DMS 273 (cell line): ENCODE measurements around the gene RAB19.
"Not testable (repeated sequence)": the region's sequence is repeated elsewhere in the genome, so short reads cannot be mapped to it uniquely, and the experiment has no call there.

ENCODE experiments used
- DNase-seq: peaks from one replicate; lab custom pipeline; 2025; ENCODE audit not compliant: unreplicated experiment; lab: John Stamatoyannopoulos, UW

The RAB19 gene

GRCh38 chr7:140400381-140400780 lies 3.5 kb upstream of the RAB19 start:
- no peak for DNase-seq

DNA sequence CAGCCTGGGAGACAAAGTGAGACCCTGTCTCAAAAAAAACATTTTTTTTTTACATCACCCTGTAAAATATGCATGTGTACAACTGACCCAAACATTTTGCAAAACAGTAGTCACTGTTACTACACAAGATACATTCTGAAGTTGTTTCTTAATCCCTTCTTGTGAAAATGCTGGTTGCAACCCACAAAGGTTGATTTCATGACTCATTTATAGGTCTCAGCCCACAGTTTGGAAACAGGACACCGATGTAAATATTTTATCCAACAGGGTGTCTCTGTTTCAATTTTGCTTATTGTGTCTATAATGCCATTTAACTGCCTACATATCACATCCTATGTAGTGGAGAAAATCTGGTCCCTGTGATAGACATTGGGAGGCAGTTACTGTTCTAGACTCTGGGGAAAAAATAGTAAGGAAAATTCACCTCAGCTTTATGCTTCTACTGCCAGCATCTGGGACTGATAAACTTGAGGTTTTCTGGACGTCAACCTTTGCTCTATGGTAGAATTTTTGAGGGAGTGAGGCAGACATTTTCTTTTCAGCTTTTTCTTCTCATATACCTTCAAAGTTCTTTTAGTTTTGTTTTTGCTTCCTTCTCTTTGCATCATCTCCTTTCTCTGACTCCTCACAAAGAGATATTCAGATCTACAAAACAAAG lies 1.6 kb upstream of the RAB19 start:
- DNase-seq: no peak

- DNase-seq: peak; percentile 51
These were observed 757 bp downstream of the RAB19 start for GRCh38 chr7:140404565-140405065.

- no peak for DNase-seq
These were observed 11.5 kb downstream of the RAB19 start for GRCh38 chr7:140415361-140415760.

- DNase-seq: not testable (repeated sequence)
These were observed 12.0 kb downstream of the RAB19 start for GRCh38 chr7:140415816-140416215.

DNA sequence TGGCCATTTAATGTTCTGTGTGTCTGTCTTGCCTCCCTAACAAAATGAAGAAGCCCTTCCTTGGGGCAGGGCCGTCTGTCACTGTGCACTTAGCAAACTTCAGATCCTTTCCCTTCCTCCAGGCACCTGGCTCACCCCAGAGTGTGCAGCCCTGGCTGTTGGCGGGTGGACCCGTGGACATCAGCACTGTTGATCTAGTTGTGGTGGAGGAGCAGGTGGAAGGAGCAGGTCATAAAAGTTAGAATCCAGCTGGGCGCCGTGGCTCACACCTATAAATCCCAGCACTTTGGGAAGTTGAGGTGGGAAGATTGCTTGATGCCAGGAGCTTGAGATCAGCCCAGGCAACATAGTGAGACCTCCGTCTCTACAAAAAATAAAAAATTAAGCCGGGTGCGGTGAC lies 12.7 kb downstream of the RAB19 start:
- peak; percentile 31 for DNase-seq

DNA sequence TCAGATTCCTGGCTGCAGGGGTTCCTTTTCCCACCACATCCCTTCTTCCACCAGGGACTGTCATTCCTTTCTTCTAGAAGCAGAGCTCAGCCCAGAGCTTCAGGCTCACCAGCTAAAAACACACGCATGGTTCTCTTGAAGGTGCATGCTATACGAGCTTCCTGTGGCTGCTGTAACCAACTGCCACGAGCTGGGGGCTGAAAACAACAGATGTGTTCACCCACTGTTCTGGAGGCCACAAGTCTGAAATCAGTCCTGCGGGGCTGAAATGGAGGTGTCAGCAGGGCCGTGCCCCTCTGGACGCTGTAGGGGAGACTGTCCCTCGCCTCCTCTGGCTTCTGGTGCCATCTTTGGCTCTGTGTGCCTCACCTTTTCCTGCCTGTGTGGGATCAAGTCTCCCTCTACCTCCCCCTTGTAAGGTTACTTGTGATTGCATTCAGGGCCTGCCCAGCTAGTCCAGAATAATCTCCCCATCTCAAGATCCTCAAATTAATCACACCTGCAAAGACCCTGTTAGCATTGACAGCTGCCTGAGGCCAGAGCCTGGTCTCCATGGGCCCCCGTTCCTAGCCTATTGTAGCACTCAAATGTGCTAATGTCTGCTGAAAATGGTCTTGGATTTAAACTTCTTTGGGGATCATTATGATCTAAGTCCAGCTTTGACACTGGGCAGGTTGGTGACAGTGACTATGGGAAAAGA lies 13.7 kb downstream of the RAB19 start:
- DNase-seq: peak; percentile 60

DNA sequence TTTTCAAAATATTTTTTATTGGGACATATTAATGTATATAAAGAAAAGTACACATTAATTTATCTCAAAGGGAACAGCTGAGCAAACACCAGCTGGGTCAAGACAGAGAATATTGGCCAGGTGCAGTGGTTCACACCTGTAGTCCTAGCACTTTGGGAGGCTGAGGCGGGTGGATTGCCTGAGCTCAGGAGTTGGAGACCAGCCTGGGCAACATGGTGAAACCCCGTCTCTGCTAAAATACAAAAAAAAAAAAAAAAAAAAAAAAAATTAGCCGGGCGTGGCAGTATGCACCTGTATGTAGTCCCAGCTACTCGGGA lies 14.3 kb downstream of the RAB19 start:
- not testable (repeated sequence) for DNase-seq

- no peak for DNase-seq
These were observed 14.8 kb downstream of the RAB19 start for GRCh38 chr7:140418653-140419052.

DNA sequence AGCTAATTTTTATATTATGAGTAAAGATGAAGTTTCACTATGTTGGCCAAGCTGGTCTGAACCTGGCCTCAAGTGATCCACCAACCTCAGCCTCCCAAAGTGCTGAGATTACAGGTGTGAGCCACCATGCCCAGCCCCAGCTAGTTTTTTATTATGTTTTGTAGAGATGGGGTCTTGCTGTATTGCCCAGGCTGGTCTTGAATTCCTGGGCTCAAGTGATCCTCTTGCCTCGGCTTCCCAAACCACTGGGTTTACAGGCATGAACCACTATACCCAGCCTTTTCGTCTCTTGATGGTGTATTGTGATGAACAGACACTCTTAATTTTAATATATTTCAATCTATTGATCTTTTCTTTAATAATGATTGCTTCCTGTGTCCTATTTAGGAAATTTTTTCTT lies 17.7 kb downstream of the RAB19 start:
- no peak for DNase-seq

GRCh38 chr7:140423501-140423900 lies 19.6 kb downstream of the RAB19 start:
- no peak for DNase-seq

DNA sequence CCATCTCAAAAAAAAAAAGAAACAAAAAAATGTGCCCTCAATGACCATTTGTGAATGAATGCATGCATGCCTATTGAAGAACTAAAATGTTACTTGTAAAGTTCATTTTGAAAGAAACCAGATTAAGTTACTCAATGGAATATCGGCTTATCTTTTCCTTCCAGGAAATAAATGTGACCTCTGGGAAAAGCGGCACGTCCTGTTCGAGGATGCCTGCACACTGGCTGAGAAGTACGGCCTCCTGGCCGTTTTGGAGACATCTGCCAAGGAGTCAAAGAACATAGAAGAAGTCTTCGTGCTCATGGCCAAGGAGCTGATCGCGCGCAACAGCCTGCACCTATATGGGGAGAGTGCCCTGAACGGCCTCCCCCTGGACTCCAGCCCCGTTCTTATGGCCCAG lies 21.9 kb downstream of the RAB19 start:
- no peak for DNase-seq

- no peak for DNase-seq
These were observed 22.3 kb downstream of the RAB19 start for GRCh38 chr7:140426130-140426529.

GRCh38 chr7:140433396-140433795 lies 29.5 kb downstream of the RAB19 start:
- no peak for DNase-seq

- DNase-seq: no peak
These were observed 31.5 kb downstream of the RAB19 start for GRCh38 chr7:140435252-140435895.

DNA sequence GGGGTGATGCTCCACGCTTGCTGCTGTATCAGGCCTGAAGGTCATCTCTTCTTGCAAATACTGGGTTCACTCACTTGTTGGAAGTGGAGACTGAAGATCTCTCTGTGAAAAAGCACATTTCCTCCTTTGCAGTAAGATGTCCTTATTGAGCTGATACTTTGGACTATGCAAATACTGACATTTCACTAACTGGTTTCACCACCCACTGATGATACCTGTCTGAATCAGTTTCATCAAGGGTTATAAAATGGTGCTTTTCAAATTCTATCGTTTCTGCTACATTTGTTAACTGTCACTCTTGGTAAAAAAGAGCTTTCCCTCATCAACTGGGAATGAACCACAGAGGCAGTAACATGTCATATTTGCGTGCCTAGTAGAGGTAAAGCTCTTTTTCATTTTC lies 35.5 kb downstream of the RAB19 start:
- no peak for DNase-seq

DNA sequence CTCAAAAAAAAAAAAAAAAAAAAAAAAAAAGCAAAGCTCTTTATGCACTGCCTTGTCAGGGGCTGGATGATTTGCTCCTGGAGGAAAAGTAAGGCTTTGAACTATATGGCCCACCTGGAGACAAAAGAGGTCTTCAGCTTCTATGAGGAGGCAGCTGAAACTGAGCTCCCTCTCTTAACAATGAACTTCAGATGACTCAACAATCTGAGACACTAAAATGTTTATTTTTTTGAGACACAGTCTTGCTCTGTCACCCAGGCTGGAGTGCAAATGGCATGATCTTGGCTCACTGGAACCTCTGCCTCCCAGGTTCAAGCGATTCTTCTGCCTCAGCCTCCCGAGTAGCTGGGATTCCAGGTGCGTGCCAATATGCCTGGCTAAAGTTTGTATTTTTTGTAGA lies 36.7 kb downstream of the RAB19 start:
- no peak for DNase-seq

DNA sequence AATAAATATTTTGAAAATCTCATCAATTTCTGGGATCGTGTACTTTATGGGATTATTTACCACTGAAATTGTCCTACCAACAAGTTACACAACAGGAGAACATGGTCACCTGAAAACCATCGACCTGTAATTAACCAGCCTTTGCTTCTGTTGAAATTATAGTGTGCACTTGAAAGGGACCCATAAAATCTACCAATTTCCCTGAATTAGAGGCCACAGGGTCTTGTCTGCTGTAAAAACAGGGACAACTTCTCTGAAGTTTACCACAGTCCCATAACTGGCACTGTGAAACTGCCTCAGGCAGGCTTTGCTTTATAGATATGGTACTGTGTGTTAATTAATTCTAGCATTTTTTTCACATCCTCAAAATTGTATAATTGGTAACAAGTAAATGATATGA lies 37.7 kb downstream of the RAB19 start:
- no peak for DNase-seq

DNA sequence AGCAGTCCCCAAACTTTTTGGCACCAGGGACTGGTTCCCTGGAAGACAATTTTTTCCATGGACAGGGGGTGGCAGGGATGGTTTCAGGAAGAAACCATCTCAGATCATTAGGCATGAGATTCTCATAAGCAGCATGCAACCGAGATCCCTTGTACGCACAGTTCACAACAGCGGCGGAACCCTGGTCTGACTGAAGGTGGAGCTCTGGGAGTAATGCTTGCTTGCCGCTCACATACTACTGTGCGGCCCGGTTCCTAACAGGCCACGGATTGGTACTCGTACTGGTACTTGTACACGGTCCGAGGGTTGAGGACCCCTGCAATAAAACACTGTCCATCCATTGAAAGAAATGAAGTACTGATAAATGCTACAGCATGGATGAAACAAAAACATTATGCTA lies 42.6 kb downstream of the RAB19 start:
- DNase-seq: no peak

GRCh38 chr7:140447841-140448240 lies 44.0 kb downstream of the RAB19 start:
- DNase-seq: no peak

DNA sequence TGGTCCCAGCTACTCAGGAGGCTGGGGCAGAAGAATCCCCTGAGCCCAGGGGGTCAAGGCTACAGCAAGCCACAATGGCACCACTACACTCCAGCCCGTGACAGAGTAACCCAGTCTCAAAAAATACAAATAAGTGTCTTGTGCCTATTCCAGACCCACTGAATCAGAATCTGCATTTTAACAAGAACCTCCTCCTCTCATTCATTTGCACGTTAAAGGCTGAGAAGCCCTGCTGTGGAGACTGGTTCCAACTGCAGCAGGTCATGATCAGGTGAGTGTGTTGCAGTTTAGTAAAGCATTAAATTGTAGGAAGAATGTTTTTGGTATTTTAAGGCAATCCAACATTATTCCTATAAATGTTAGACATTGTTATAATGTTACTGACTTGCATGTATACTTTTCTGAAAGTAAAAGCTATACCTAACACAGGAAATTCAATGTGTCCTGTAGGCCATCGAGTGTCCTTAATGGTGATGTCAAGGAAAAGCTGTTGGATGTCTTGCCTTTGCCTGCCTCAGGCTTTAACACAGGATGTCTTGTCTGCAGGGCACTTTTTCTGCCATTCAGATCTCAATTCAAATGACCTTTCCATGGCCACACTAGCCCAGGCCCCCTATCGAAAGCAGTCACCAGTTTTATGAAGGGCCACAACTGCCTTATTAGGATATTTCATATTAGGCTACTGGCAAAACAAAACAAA lies 45.1 kb downstream of the RAB19 start:
- DNase-seq: no peak

DNA sequence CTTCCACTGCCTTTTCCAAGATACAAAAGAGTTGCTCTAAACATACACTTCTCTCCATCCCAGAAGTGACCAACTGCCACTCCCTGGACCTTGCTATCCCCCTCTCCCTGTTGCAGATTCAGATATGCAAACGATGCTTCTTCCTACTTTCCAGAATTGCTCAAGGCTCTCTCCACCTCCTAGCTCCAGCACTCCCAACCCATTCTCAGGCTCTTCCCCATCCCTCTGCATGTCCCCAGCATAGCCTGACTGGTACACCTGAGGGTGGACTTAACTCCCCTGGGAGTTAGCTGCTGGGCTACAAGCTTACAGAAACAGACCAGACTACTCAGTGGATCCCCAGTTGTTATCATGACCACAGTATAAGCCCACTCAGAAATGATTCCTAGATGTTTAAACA lies 47.9 kb downstream of the RAB19 start:
- no peak for DNase-seq
